ENCODE results near the gene EXPH5. TPM values are rescaled to one million over a fixed set of nuclear protein-coding genes. Genes with fewer than 3 reads are reported as not detected.

Gene EXPH5
- total and polyA plus RNA-seq, 7 donors: 0.36 to 2.4 (median 0.55) TPM

DNA sequence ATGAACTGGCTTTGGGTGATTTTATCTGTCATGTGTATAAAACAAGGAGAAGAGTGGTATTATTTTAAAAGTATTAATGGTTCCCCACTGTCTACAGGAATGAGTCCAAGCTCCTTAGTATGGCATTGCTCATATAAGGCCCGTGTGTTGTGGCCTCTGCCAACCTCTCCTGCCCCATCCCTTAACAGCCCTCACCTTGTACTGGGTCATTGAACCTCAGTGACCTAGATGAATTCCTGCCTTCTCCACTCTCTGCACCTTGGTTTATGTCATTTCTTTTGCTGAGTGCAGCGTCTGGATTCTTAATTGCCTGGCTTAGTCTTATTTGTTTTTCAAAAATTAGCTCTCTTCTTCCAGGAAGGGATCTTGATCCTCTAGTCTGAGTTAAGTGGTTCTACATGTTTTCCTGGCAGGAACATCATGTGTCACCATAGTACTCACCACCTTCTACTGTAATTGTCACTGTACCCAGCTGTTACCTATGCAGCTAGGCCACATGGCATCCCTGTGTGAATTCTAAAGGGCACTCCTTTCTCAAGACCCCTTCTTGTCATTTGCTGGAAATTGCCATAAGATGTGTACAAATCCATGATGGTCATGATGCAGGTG, 59.2 kb downstream of the EXPH5 start:
- TF ChIP-seq, protein P1, sequence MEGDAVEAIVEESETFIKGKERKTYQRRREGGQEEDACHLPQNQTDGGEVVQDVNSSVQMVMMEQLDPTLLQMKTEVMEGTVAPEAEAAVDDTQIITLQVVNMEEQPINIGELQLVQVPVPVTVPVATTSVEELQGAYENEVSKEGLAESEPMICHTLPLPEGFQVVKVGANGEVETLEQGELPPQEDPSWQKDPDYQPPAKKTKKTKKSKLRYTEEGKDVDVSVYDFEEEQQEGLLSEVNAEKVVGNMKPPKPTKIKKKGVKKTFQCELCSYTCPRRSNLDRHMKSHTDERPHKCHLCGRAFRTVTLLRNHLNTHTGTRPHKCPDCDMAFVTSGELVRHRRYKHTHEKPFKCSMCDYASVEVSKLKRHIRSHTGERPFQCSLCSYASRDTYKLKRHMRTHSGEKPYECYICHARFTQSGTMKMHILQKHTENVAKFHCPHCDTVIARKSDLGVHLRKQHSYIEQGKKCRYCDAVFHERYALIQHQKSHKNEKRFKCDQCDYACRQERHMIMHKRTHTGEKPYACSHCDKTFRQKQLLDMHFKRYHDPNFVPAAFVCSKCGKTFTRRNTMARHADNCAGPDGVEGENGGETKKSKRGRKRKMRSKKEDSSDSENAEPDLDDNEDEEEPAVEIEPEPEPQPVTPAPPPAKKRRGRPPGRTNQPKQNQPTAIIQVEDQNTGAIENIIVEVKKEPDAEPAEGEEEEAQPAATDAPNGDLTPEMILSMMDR (IDR thresholded peaks at IDR 0.05): no peak
- DNase-seq: no peak
- H3K27ac ChIP-seq: no peak overlapping the region
- intact Hi-C loops (cut with DNase I): no loop called here
- H3K9me3 ChIP-seq: no peaks in the 10 kb centered on the region
- no peaks in the 10 kb centered on the region for H3K4me1 ChIP-seq
- H3K36me3 ChIP-seq: no peaks in the 10 kb centered on the region
- no peaks in the 10 kb centered on the region for H3K27me3 ChIP-seq
- H3K4me3 ChIP-seq: no peak overlapping the region
- WGBS, 2 donors: 79 to 81% methylated on average over 2 of the region's 2 CpGs

DNA sequence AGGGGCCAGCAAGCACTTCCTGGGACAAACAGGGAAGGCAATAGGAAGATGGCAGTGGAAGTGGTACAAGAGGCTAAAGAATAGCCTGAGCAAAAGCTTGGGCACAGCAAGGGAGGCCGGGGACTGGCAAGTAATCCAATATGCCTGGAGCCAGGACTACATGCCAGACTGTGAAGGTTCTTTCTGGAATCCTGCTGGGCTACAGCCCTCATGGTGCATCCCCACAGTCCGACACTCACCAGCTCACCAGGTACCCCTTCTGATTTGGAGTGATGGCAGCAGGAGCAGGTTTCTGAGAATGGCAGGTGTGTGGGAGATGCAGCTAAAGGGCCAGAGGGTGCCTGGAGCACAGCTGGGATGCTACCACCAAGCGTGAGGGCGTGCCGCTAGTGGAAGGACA, 63.1 kb downstream of the EXPH5 start:
- TF ChIP-seq POLR2A (IDR thresholded peaks at IDR 0.05) (no peak), POLR2AphosphoS5 (IDR thresholded peaks at IDR 0.05) (no peak), EP300 (IDR thresholded peaks at IDR 0.05) (no peak)
- TF ChIP-seq, protein P1 (IDR thresholded peaks at IDR 0.05): no peak
- 94 to 95% methylated on average over 5 of the region's 5 CpGs for WGBS, 2 donors
- Histone ChIP-seq H3K36me3 (no peaks in the 10 kb centered on the region), H3K9me3 (no peaks in the 10 kb centered on the region), H3K4me1 (no peaks in the 10 kb centered on the region), H3K27ac (no peak overlapping the region), H3K27me3 (no peaks in the 10 kb centered on the region), H3K4me3 (no peak overlapping the region)
- intact Hi-C loops (cut with DNase I): no loop called here
- no peak for DNase-seq

DNA sequence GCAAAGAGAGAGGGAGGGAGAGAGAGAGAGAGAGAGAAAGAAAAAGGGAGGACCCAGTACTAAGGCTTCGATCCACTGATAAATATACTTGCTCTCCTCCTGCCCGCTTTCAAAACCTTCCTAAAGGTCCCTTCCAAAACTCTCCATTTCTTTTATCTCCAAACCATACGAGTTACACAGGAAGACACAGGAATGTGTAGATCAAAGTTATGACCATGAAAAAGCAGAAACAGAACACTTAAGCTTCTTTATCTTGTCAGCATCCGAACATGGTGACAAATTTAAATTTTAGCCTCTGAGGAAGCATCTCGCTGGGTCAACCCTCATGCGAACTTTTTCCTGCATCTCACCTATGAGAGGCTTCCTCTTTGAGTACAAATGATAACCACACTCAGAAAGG, 66.2 kb downstream of the EXPH5 start:
- H3K9me3 ChIP-seq: no peaks in the 10 kb centered on the region
- H3K36me3 ChIP-seq: no peaks in the 10 kb centered on the region
- TF ChIP-seq EP300 (IDR thresholded peaks at IDR 0.05) (no peak), POLR2A (IDR thresholded peaks at IDR 0.05) (no peak), POLR2AphosphoS5 (IDR thresholded peaks at IDR 0.05) (no peak)
- TF ChIP-seq, protein P1 (IDR thresholded peaks at IDR 0.05): no peak
- H3K4me3 ChIP-seq: no peak overlapping the region
- intact Hi-C loops (cut with DNase I): no loop called here
- no peaks in the 10 kb centered on the region for H3K27me3 ChIP-seq
- no peaks in the 10 kb centered on the region for H3K4me1 ChIP-seq
- no peak for DNase-seq
- H3K27ac ChIP-seq: no peak overlapping the region
- 91 to 95% methylated on average over 6 of the region's 6 CpGs for WGBS, 2 donors

DNA sequence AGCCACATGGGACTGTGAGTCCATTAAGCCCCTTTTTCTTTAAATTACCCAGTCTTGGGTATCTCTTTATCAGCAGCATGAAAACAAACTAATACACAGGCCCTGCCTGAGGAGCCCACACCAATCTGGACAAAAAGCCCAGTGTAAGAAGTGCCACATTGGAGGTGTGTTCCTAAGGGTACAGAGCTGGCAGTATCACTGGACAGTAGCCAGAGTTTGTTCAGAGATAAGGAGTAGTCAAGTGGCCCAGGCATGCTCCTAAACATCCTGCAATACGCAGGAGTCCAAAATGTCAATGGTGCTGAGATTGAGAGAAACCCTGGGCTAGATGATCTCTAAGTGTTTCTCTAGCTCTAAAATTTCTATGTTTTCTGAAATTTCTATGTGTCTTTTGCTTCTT, 68.4 kb downstream of the EXPH5 start:
- Histone ChIP-seq H3K27me3 (no peaks in the 10 kb centered on the region), H3K27ac (no peak overlapping the region), H3K36me3 (no peaks in the 10 kb centered on the region), H3K4me1 (no peaks in the 10 kb centered on the region), H3K9me3 (no peaks in the 10 kb centered on the region), H3K4me3 (no peak overlapping the region)
- DNase-seq: no peak
- WGBS, 2 donors: 92% methylated on average over 1 of the region's 1 CpG
- intact Hi-C loops (cut with DNase I): no loop called here
- TF ChIP-seq, protein P1 (IDR thresholded peaks at IDR 0.05): no peak
- TF ChIP-seq EP300 (IDR thresholded peaks at IDR 0.05) (no peak), POLR2A (IDR thresholded peaks at IDR 0.05) (no peak), POLR2AphosphoS5 (IDR thresholded peaks at IDR 0.05) (no peak)

DNA sequence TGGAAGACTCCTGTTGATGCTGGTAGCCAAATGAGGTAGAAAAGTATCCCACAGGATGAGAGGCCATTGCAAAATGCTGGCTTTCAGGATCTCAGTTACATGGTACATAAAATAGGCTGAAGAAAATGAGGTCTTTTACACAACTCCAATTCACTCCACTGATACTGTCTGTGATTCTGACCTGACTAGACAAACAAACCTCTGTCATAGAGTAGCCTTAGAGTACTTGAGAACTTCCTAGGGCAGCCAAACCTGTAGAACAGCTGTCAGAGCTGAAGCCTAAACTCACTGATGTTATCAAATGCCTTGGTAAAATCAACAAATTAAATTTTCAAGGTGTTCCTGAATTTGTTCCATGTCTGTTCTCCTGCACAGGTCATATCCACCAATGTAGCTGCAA, 69.1 kb downstream of the EXPH5 start:
- H3K27me3 ChIP-seq: no peaks in the 10 kb centered on the region
- DNase-seq: no peak
- intact Hi-C loops (cut with DNase I): no loop called here
- H3K36me3 ChIP-seq: no peaks in the 10 kb centered on the region
- no peaks in the 10 kb centered on the region for H3K4me1 ChIP-seq
- H3K9me3 ChIP-seq: no peaks in the 10 kb centered on the region
- TF ChIP-seq POLR2AphosphoS5 (IDR thresholded peaks at IDR 0.05) (no peak), EP300 (IDR thresholded peaks at IDR 0.05) (no peak), POLR2A (IDR thresholded peaks at IDR 0.05) (no peak)
- TF ChIP-seq, protein P1 (IDR thresholded peaks at IDR 0.05): no peak
- H3K27ac ChIP-seq: no peak overlapping the region
- no peak overlapping the region for H3K4me3 ChIP-seq

All from sigmoid colon (tissue), 7 donors.